Uterus (tissue), 2 donors: ENCODE results near the gene NSUN6.

Experiments used
- POLR2A ChIP-seq, 2 donors: fragments of 450-650 bp; IDR thresholded peaks; one replicate each; pipeline ENCODE4 v1.6.1; 2016; ENCODE audit warnings: antibody characterized with exemption in 2 of 2, mild to moderate bottlenecking in 1 of 2, moderate library complexity in 1 of 2
- TF ChIP-seq, protein P1 (sequence below), 4 experiments: fragments of 200-600 bp in 2 of 4; fragments of 450-650 bp in 2 of 4; sonication (generic) in 2 of 4; IDR thresholded peaks; one replicate each; pipeline ENCODE4 v1.5.1; 2016 to 2019; ENCODE audit warnings: antibody characterized with exemption in 4 of 4, mild to moderate bottlenecking in 2 of 4, moderate library complexity in 1 of 4

DNA sequence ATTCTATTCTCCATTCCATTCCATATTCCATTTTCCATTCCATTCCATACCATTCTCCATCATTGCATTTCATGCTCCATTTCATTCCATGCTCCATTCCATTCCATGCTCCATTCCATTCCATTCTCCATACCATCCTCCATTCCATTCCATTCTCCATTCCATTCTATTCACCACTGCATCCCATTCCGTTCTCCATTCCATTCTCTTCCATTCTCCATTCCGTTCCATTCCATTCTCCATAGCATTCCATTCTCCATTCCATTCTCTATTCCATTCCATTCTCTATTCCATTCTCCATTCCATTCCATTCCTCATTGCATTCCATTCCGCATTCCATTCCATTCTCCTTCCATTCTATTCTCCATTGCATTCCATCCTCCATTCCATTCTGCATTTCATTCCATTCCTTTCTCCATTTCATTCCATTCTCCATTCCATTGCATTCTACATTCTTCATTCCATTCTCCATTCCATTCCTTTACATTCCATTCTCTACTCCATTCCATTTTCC lies 84.0 kb downstream of the NSUN6 start:
- TF ChIP-seq, protein P1, sequence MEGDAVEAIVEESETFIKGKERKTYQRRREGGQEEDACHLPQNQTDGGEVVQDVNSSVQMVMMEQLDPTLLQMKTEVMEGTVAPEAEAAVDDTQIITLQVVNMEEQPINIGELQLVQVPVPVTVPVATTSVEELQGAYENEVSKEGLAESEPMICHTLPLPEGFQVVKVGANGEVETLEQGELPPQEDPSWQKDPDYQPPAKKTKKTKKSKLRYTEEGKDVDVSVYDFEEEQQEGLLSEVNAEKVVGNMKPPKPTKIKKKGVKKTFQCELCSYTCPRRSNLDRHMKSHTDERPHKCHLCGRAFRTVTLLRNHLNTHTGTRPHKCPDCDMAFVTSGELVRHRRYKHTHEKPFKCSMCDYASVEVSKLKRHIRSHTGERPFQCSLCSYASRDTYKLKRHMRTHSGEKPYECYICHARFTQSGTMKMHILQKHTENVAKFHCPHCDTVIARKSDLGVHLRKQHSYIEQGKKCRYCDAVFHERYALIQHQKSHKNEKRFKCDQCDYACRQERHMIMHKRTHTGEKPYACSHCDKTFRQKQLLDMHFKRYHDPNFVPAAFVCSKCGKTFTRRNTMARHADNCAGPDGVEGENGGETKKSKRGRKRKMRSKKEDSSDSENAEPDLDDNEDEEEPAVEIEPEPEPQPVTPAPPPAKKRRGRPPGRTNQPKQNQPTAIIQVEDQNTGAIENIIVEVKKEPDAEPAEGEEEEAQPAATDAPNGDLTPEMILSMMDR (IDR thresholded peaks at IDR 0.05) = no peak
- no peak for TF ChIP-seq POLR2A (IDR thresholded peaks at IDR 0.05)
